Measurements from ENCODE around the gene RBM33. TPM values are rescaled to one million over a fixed set of nuclear protein-coding genes. Genes with fewer than 3 reads are reported as not detected.

RBM33 gene
- total RNA-seq, 2 experiments from 2014 or later: 73.7 to 84.8 TPM

GRCh38 chr7:155809947-155810769 lies 165.7 kb downstream of the RBM33 start:
- intact Hi-C loops (cut with micrococcal nuclease): loop anchor here (5.0 to 10.0 kb wide), 4 partner anchors 305 to 1205 kb away; partner anchors contain the start of gene MNX1
- Mint-ChIP-seq H3K36me3 (ENCODE audit: low read depth) (no peaks in the 10 kb centered on the region), H3K27me3 (peaks cover 67% of the 10 kb centered on the region), H3K9me3 (no peaks in the 10 kb centered on the region), H3K27ac (no peak overlapping the region), H3K4me1 (ENCODE audit: low read depth) (peaks cover 21% of the 10 kb centered on the region), H3K4me3 (no peak overlapping the region)
- CTCF ChIA-PET: no interaction called here
- TF ChIP-seq CTCF (IDR thresholded peaks at IDR 0.05): no peak
- ATAC-seq (no peak), DNase-seq (no peak)
- POLR2A ChIA-PET: no interaction called here

GRCh38 chr7:155810770-155811559 lies 166.5 kb downstream of the RBM33 start:
- ATAC-seq (no peak), DNase-seq (no peak)
- Mint-ChIP-seq H3K9me3 (no peaks in the 10 kb centered on the region), H3K27ac (no peak overlapping the region), H3K4me3 (no peak overlapping the region), H3K27me3 (peaks cover 70% of the 10 kb centered on the region), H3K4me1 (ENCODE audit: low read depth) (peaks cover 24% of the 10 kb centered on the region), H3K36me3 (ENCODE audit: low read depth) (no peaks in the 10 kb centered on the region)
- intact Hi-C loops (cut with micrococcal nuclease): loop anchor here (5.0 kb wide), 1 partner anchor 661 kb away; no protein-coding TSS in a partner anchor
- POLR2A ChIA-PET: interaction anchor here (0.5 kb wide), 1 partner anchor 258 kb away, joined by 3 read pairs; no protein-coding TSS in a partner anchor
- TF ChIP-seq CTCF (IDR thresholded peaks at IDR 0.05): no peak
- CTCF ChIA-PET: no interaction called here

GRCh38 chr7:155811560-155811894 lies 167.1 kb downstream of the RBM33 start:
- Mint-ChIP-seq H3K27ac (no peak overlapping the region), H3K4me1 (ENCODE audit: low read depth) (peaks cover 22% of the 10 kb centered on the region), H3K27me3 (peaks cover 66% of the 10 kb centered on the region), H3K9me3 (no peaks in the 10 kb centered on the region), H3K36me3 (ENCODE audit: low read depth) (no peaks in the 10 kb centered on the region), H3K4me3 (no peak overlapping the region)
- ATAC-seq (no peak), DNase-seq (no peak)
- POLR2A ChIA-PET: interaction anchor here (0.5 kb wide), 1 partner anchor 258 kb away, joined by 3 read pairs; no protein-coding TSS in a partner anchor
- TF ChIP-seq CTCF (IDR thresholded peaks at IDR 0.05): no peak
- intact Hi-C loops (cut with micrococcal nuclease): loop anchor here (5.0 kb wide), 1 partner anchor 661 kb away; no protein-coding TSS in a partner anchor
- CTCF ChIA-PET: interaction anchor here (1.4 kb wide), 1 partner anchor 10 kb away, joined by 4 read pairs; no protein-coding TSS in a partner anchor

- Mint-ChIP-seq H3K9me3 (no peaks in the 10 kb centered on the region), H3K27ac (no peak within 1 kb of the TSS), H3K4me1 (ENCODE audit: low read depth) (peaks cover 21% of the 10 kb centered on the region), H3K27me3 (peaks cover 61% of the 10 kb centered on the region), H3K4me3 (no peak within 1 kb of the TSS), H3K36me3 (ENCODE audit: low read depth) (no peaks in the 10 kb centered on the region)
- no peak for DNase-seq
- ChIA-PET CTCF (interaction anchor here (1.1 to 1.4 kb wide), 4 partner anchors 8 to 213 kb away, joined by 3 to 4 read pairs (median 3); no protein-coding TSS in a partner anchor), POLR2A (interaction anchor here (0.5 kb wide), 1 partner anchor 257 kb away, joined by 3 read pairs; no protein-coding TSS in a partner anchor)
- no peak for ATAC-seq
- intact Hi-C loops (cut with micrococcal nuclease): loop anchor here (5.0 kb wide), 1 partner anchor 660 kb away; no protein-coding TSS in a partner anchor
- TF ChIP-seq CTCF (IDR thresholded peaks at IDR 0.05): no peak
Measured at GRCh38 chr7:155811895-155812761, 167.7 kb downstream of the RBM33 start, which contains the start of gene SHH. Gene SHH (minus strand): TSS chr7:155812463. CDS start chr7:155812122, 341 bp downstream.
